ENCODE data around the gene TUBGCP6. TPM values are rescaled to one million over a fixed set of nuclear protein-coding genes. Genes with fewer than 3 reads are reported as not detected.
"Not testable (repeated sequence)": the region's sequence is repeated elsewhere in the genome, so short reads cannot be mapped to it uniquely, and the experiment has no call there.

The TUBGCP6 gene
- total RNA-seq, 1 experiment from 2014 or later: 32.2 TPM

DNA sequence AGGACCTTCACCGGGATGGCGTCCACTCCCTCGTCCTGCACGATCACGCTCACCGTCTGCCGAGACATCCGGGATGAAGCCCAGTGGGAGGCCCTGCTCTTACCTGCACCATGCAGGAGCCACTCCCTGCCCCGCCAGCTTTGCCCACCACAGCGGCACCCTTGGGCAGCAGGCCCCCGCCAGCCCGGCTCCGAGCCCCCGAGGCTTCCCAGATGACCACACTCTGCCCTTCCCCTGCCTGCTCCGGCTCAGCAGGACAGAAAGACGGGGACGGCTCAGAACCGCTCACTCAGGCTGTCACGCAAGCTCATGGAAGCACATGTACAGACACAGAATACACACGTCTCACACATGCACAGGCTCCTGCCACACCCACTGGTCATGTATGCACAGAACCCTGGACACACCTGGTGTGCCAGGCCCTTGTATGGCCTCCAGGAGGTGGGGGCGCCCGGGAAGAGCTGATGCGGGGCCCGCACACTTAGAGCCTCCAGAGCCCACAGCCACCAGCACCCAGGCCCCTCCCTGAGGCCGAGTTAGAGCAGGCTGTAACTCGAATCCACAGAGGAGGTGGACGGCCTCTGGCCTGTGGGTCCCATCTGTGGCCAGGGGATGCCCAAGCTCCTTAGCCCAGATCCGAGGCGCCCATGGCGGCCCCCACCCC, 34.3 kb upstream of the TUBGCP6 start:
- no peak for DNase-seq (ENCODE audit: low spot score)

DNA sequence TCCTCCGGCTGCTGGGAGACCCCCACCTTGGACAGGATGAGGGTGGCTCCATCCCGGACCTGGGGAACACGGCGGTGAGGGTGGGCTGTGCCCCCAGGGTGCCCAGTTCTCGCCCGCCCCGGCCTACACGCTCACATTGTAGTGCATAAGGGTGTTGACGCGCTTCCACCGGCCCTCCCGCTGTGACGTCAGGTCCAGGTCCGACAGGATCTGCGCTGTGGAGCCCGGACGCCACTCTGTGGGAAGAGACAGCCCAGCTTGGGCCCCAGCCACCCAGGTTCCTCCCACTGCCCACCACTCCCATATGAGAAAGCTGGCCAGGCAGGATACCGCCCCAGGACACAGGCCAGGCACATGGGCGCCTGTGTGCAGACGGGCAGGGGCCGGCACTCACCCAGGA, 33.6 kb upstream of the TUBGCP6 start:
- DNase-seq (ENCODE audit: low spot score): no peak

DNA sequence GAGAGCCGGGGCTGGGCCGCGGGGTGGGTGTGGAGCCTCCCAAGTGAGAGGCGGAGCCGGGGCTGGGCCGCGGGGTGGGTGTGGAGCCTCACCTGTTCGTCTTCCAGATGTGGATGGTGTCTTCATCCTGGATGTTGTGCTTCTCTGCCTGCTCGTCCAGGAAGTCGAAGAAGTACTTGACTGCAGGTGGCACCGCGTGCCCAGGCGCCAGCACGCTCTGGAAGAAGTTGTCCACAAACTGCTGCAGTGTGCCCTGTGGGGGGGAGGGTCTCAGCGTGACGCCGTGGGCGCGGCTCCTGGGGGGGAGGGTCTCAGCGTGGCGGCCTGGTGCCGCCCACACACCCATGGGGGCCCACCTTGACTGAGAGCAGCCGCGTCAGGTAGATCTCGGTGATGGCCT, 32.9 kb upstream of the TUBGCP6 start:
- no peak for DNase-seq (ENCODE audit: low spot score)

DNA sequence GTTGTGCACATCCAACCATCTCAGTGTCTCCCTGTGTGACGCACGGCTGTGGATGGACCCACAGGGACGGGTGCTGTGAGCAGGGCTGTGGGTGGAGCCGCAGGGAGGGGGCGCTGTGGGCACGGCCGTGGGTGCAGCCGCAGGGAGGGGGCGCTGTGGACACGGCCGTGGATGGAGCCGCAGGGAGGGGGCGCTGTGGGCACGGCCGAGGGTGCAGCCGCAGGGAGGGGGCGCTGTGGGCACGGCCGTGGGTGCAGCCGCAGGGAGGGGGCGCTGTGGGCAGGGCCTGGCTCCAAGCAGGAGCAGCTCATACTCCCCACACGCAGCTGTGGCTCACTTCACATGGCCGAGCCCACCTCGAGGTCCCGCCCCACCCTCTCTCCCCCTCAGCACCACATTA, 31.3 kb upstream of the TUBGCP6 start:
- peak; percentile 59 for DNase-seq (ENCODE audit: low spot score)

DNA sequence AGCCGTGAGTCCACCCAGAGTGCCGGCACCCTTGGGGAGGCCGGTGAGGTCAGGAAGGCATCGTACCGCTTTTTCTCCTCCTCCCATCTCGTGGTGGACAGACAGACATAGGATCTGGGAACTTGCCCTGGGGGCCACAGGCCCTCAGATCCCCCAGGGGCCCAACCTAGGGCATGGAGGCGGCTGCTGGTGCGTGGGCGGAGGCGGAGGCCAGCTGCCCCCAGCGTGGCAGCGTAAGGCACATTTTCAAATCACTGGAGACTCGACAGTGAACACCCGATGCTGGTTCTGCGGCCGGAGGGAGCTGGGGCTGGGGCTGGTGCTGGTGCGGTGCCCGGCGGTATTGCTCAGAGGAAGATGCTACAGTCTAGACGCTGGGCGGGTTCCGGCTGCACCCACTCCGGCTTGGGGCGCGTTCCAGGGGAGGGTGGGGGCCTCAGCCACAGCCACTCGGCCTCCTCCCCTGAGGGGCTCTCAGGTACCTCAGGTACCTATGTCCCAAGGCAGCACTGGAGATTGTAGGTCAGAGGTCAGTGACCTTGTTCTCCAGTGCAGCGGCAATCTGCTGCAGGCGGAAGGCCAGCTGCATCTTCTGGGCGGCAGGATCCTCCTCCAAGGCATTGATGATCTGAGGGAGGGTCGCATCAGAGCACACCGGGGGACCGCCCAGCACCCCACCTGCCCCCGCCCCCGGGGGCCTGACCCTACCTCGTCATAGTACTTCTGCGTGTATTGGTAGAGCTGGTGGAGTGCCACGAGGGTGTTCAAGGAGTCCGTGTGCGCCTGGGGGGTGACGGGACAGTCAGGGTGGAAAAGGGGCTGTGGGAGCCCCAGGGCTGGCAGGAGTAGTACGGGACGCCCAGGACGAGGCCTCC, 30.6 kb upstream of the TUBGCP6 start:
- no peak for DNase-seq (ENCODE audit: low spot score)

DNA sequence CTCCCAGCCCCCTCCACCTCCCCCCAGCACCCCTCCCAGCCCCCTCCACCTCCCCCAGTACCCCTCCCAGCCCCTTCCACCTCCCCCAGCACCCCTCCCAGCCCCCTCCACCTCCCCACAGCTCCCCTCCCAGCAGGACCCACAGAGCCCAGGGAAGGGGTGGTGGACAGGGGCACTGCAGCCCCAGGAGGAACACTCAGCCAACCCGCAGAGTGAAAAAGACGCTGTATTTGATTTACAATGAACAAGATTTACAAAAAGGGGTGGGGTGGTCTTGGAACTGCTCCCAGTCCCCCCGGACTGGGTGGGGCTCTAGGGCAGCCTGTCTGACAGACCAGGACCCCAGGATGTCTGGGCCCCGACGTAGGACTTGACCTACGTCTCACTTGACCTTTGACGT, 29.9 kb upstream of the TUBGCP6 start:
- DNase-seq (ENCODE audit: low spot score): no peak

DNA sequence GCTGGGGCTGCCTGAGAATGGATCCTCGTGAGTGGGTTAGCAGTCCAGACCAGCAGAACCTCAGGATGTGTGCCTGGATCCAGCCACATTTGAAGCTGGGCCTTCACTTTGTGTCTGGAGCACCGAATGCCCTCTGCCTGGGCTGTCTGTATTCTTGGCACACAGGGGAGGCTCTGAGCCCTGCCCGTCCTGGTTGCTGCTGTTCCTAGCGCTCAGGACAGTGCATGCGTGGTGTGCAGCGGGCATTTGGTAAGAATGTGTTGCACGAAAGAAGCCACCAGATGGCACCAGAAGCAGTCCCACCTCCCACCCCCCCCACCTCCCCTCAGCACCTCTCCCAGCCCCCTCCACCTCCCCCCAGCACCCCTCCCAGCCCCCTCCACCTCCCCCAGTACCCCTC, 29.5 kb upstream of the TUBGCP6 start:
- no peak for DNase-seq (ENCODE audit: low spot score)

DNA sequence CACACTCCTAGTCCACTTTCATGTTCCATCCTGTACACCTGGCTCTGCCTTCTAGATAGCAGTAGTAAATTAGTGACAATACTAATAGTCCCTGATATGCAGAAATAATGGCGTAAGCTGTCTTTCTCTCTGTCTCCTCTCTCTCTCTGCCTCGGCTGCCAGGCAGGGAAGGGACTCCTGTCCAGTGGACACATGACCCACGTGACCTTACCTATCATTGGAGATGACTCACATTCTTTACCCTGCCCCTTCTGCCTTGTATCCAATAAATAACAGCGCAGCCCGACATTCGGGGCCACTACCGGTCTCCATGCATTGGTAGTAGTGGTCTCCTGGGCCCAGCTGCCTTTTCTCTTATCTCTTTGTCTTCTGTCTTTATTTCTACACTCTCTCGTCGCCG, 29.0 kb upstream of the TUBGCP6 start:
- DNase-seq (ENCODE audit: low spot score): not testable (repeated sequence)

DNA sequence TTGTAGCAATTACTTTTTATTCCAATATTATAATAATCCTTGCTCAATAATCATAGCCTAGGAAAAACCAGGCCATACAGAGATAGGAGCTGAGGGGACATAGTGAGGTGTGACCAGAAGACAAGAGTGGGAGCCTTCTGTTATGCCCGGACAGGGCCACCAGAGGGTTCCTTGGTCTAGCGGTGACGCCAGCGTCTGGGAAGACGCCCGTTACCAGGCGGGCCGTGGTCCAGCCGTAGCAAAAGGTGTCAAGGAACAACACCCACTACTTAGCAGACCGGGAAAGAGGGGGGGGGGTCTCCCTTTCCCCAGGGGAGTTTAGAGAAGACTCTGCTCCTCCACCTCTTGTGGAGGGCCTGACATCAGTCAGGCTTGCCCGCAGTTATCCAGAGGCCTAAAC, 28.5 kb upstream of the TUBGCP6 start:
- DNase-seq (ENCODE audit: low spot score): not testable (repeated sequence)

DNA sequence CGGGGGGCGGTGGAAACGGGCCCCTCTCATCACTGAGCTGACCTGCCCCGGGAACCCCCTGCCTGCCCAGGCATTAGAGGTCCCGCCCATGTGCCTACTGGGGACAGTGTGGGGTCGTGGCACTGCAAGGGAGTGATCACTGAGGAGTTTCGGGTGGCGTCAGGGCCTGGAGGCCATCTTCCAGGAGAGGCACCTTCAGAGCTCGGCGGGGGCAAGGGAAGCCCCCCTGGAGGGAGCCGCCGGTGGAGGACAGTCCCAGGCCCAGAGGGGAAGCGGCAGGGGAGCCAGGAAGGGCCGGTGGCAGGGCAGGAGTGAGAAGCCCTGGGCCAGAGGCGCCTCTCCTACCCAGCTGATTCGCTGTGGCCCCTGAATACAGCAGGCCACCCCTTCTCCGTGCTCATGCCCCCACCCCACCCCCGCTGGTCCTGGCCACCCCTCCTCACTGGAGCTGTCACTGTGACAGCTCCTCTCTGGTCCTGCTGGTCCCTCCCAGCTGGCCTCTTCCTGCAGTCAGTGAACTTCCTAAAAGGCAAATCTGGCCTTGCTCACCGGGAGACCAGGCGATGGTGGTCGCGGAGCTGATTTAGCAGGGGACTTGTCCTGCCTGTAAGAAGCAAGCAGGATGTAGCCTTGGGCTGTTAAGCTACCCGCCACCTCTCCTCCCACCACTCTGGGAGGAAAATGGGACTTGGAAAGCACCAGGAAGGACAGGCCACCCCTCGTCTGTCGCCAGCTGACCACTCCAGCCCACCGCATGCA, 27.4 kb upstream of the TUBGCP6 start:
- no peak for DNase-seq (ENCODE audit: low spot score)

DNA sequence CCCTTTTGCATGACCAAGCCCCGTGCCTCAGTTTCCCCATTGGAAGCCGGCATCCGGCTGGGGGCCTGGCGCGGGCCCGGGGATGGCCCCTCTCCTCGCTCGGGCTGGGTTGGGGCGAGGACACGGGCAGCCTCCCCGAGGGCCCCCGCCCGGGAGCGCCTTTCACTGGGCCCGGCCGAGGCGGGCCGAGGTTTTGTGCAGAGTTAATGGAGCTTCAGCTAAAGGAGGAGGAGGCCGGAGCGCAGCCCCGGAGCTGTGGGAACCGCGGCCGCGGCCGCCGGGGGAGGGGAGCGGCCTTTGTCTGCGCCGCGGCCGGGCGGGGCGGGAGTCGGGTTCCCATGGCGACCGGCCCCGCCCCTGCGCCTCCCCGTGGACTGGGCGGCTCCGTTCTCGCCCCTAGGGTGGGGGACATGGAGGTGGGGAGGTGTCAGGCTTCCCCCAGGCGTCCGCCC, 26.7 kb upstream of the TUBGCP6 start:
- DNase-seq (ENCODE audit: low spot score): peak; percentile 61

DNA sequence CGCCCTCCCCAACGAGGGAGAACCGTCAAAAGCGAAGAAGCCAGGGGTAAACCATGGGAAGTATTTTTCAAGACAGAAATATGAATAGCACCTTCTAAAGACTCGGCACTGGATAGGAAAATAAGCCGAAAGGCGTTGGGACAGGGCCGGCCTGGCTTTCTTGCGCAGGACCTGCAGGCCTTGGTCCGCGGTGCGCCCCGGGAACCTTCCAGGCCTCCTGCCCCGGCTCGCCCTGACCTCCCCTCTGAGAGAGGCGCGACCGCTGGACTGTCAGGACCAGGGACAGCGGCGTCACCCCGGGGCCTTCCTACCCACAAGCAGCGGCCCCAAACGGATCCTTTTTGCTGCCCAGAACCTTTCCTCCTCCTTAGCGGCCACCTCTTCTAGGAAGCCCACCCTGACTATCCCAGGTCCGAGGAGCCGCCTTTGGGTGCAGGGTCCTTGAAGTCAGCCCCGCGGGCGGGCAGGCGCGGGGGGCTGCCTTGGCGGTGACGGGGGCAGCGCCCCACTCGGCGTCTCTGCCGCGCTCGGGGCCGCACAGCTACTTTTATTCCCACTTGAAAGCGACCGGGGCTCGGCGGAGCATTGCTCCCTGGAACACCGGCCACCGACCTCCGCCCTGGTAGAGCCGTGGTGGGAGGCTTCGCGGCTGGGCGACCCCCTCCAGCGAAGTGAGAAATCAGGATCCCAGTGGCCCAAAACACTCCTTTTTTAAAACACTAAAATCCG, 26.0 kb upstream of the TUBGCP6 start:
- no peak for DNase-seq (ENCODE audit: low spot score)

DNA sequence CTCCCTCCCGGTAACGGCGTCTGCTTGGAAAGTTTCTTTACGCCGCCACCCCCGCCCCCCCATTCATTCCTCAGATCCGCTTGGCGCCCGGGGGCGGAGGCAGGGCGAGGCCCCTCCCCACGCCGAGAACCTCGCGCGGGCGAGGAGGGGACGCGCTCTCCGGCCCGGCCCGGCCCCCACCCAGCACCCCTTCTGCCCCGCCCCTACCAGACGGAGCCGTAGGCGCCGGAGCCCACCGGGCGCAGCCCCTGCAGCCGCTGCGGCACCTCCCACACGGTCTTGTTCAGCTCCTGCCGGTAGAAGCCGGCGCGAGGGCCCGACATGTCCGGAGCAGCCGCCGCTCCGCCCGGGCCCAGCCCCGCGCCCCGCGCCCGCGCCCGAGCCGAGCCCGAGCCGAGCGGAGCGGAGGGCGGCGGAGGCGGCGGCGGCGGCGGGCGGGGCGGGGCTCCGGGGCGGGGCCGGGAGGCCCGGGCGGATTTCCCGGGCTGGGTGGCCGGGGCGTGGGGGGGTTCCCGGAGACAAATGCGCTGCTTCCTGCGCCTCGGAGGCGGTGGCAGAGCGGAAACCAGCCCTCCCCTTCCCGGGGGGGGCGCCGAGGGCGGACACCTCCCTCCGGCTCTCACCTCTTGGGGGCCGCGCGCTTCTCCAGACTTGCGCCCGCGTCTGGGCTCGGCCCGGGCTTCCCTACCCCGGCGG, 25.3 kb upstream of the TUBGCP6 start, which contains the start of gene MAPK11:
Gene MAPK11 (minus strand): TSS at position 411 of the 696 bp plus-strand sequence. CDS start 88 bp downstream, at position 323.
- DNase-seq (ENCODE audit: low spot score): no peak

DNA sequence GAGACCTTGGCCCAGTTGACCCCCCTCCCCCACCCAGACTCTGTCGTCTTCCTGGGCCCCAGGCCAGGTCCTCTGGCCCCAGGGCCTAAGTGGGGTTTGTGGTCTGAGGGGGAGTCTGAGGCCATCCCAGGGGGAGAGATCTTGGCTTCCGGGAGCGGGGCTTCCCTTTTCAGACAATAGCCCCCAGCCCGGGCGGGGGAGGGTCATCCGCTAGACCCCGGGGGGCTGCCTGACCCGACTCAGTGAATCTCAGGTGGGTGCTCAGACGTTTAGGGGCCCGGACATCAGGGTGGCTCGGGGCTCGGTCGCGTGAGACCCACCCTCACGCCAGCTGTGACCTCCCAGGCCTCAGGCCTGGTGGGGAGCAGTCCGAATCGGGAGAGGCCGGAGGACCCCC, 24.7 kb upstream of the TUBGCP6 start:
- no peak for DNase-seq (ENCODE audit: low spot score)

DNA sequence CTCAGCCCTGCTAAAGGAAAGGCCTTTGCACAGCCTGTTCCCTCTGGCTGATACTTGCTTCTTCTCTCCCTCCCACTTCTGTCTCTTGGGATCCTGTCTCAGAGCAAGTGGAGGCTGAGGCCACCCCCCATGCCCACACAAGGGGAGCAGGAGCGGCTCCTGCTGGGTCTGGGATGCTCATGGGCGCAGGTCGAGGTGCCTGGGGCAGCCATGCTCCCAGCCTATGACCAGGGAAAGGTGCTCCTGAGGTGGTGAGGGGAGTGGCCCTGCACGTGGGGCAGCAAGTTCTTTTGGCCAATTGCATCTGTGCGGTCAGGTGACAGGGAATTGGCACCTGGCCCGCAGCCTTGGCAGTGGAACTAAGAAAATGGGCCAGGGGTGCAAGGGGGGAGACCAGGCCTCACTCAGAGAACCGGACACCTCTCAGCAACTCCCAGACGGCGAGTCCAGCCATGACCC, 23.9 kb upstream of the TUBGCP6 start:
- peak; percentile 30 for DNase-seq (ENCODE audit: low spot score)

DNA sequence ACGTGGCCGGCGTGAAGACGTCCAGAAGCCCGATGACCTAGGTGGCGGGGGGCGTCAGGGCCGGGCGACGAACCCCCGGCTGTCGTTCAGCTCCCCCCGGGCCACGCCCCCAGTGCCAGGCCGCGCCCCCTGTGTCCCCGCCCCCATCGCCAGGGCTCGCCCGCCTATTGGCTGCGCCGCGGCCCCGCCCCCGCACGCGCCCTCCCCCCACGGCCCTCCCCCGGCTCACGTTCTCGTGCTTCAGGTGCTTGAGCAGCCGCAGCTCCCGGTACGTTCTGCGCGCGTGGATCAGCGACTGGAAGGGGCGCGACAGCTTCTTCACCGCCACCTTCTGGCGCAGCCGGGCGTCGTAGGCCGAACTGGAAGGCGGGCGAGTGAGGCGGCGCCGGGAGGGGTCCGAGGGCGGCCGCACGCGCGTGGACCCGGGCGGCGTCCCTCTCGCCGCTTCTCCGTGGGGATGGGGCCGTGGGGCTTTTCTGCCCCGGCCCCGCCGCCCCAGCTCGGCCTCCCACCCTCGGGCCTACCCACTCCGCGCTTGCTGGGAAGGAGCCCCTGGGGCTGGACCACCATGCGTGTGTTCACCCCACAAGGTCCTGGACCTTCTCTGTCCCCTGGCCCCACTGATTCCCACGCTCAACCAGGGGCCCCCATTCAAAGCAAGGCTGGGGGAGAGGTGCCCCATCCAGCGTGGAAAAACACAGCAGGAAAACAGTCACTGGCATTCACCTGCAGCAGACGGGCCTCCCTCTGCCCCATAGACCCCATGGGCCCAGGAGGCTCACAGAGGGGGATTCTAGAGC, 23.0 kb upstream of the TUBGCP6 start:
- DNase-seq (ENCODE audit: low spot score): no peak

DNA sequence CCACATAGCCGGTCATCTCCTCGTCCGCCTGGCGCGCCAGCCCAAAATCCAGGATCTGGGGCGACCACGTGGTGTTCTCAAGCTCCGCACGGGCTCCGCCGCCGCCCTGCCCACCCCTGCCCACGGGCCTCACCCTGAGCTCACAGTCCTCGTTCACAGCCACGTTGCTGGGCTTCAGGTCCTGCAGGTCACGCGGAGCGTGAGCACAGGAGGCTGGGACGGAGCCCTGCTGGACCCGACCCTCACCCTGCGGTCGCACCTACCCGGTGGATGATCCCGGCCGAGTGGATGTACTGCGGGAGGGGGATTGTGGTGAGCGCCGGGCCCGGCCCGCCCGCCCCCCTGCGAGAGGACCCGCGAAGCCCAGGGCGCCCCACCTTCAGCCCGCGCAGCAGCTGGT, 22.2 kb upstream of the TUBGCP6 start:
- DNase-seq (ENCODE audit: low spot score): no peak

DNA sequence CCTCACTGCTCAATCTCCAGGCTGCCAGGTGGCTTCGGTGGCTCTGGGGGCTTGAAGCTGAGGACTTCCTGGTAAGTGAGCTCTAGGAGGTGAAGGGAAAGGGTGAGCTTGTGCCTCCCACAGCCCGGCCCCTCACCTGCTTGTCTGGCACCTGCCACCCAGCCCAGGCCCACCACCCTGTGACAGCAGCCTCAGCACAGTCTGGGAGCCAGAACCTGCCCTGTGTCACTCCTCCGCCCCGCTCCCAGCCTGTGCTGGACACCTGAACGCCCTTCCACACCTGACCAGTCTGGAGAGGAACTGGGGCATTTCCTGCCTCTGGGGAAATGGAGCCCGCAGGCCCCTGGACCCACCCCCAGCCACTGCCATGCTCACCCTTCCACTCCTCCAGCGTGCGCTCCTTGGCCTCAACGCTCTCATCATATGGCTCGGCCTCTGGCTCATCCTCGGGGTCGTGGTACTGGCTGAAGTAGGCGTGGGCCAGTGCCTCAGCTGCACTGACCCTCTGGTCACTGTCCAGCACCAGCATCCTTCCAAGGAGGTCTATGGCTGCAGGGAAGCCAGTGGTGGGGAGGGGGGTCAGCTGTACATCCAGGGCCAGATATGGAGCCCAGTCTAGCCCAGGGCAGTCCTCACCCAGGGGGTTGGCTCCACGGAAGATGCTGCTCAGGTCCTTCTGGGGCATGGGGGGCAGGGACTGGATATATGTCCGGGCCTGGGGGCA, 20.3 kb upstream of the TUBGCP6 start:
- DNase-seq (ENCODE audit: low spot score): no peak

DNA sequence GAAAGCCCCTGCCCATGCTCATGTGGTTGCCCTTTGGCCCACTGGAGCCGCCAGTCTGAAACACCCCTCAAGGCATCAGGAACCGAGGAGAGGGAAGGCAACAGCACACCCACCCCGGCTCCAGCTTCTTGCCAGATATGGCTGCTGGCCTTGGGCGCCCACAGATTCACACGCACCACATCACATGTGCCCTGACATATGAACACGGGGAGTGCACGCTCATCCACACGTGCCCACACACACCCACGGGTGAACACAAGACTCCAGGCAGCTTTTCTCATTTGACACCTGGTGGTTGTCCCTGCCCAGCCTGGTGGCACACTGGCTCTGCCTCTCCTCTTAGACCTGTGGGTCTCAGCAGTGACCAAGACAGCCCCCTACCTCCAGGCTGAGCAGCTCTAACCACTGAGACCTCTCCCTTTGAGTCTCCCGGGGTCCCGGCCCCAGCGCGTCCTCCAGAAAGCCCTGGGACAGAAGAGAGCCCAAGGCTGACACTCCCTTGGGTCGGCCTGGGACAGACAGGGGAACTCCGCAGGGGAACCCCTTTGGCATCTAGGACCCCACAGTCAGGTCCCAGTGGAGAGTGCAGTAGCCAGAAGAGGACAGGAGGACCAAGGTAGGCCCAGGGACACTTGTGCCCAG, 19.4 kb upstream of the TUBGCP6 start:
- DNase-seq (ENCODE audit: low spot score): no peak
